DOHH2 (cell line): ENCODE data around the gene EN2.

Source experiments
- CTCF ChIP-seq: fragments of 200-600 bp; sonication (generic); IDR thresholded peaks from one replicate; pipeline ENCODE4 v1.5.1; 2014; ENCODE audit warnings: antibody characterized with exemption, mild to moderate bottlenecking, low read depth, low read length; ENCODE audit not compliant: poor library complexity, severe bottlenecking
- EZH2phosphoT487 ChIP-seq: fragments of 200-600 bp; sonication (generic); IDR thresholded peaks from 2 replicates; pipeline ENCODE4 v1.6.1; 2017; ENCODE audit warnings: borderline replicate concordance, mild to moderate bottlenecking, antibody characterized with exemption, low read length, moderate library complexity, mixed read lengths

GRCh38 chr7:155422151-155422550 lies 35.8 kb upstream of the EN2 start:
- no peak for TF ChIP-seq CTCF
- TF ChIP-seq EZH2phosphoT487 = no peak
